GM19372 (cell line): ENCODE results near the gene SRA1.
A peak's percentile ranks its signal among the peaks of the same experiment; 100 is the strongest.

ENCODE experiments used
- ATAC-seq: cut with Tn5 transposase; IDR thresholded peaks from one replicate; pipeline ENCODE4 v1.9.1; 2021; ENCODE audit warnings: mild to moderate bottlenecking, low read depth, moderate library complexity; ENCODE audit not compliant: unreplicated experiment

Gene SRA1

GRCh38 chr5:140551872-140552271 is 5.4 kb downstream of the SRA1 start:
- no peak for ATAC-seq

- no peak for ATAC-seq
These were observed 6.9 kb downstream of the SRA1 start for GRCh38 chr5:140550147-140551079.

- ATAC-seq = no peak
These were observed 7.8 kb downstream of the SRA1 start for GRCh38 chr5:140549237-140550144.

- no peak for ATAC-seq
These were observed 8.5 kb downstream of the SRA1 start for GRCh38 chr5:140548791-140549190.

- ATAC-seq = no peak
These were observed 9.0 kb downstream of the SRA1 start for GRCh38 chr5:140548300-140548688.

- ATAC-seq = peak; percentile 99
These were observed 9.6 kb downstream of the SRA1 start, which contains the start of gene EIF4EBP3 for GRCh38 chr5:140547508-140548299. Gene EIF4EBP3, plus strand, starts transcription at chr5:140547662. Its CDS starts 76 bp downstream, at chr5:140547738.

GRCh38 chr5:140546851-140547507 is 10.3 kb downstream of the SRA1 start:
- ATAC-seq = no peak

GRCh38 chr5:140545606-140546005 is 11.7 kb downstream of the SRA1 start:
- ATAC-seq = no peak

GRCh38 chr5:140544986-140545385 is 12.3 kb downstream of the SRA1 start:
- ATAC-seq = no peak

GRCh38 chr5:140542972-140543371 is 14.3 kb downstream of the SRA1 start:
- ATAC-seq = no peak

- no peak for ATAC-seq
These were observed 17.0 kb downstream of the SRA1 start for GRCh38 chr5:140540227-140540626.

- ATAC-seq = no peak
These were observed 33.3 kb downstream of the SRA1 start for GRCh38 chr5:140524003-140524402.

GRCh38 chr5:140513124-140513523 is 44.1 kb downstream of the SRA1 start:
- ATAC-seq = no peak

GRCh38 chr5:140509898-140510297 is 47.4 kb downstream of the SRA1 start:
- ATAC-seq = no peak

- no peak for ATAC-seq
These were observed 54.4 kb downstream of the SRA1 start for GRCh38 chr5:140502834-140503233.
